ENCODE measurements around the gene NPPA. TPM values are rescaled to one million over a fixed set of nuclear protein-coding genes. Genes with fewer than 3 reads are reported as not detected.

The NPPA gene
- total and polyA plus RNA-seq, 2 donors (not counting 1 experiment from before 2014, with no cell fraction given): not detected

- peaks cover 12% of the 10 kb centered on the region for H3K36me3 ChIP-seq (ENCODE audit: control insufficient read depth, insufficient read depth, low read length)
- H3K9me3 ChIP-seq (ENCODE audit: control insufficient read depth, insufficient read depth, low read depth, low read length): no peaks in the 10 kb centered on the region
- TF ChIP-seq EZH2 (IDR thresholded peaks at IDR 0.05; ENCODE audit: low read length, missing control alignments): no peak
- TF ChIP-seq, protein P1, sequence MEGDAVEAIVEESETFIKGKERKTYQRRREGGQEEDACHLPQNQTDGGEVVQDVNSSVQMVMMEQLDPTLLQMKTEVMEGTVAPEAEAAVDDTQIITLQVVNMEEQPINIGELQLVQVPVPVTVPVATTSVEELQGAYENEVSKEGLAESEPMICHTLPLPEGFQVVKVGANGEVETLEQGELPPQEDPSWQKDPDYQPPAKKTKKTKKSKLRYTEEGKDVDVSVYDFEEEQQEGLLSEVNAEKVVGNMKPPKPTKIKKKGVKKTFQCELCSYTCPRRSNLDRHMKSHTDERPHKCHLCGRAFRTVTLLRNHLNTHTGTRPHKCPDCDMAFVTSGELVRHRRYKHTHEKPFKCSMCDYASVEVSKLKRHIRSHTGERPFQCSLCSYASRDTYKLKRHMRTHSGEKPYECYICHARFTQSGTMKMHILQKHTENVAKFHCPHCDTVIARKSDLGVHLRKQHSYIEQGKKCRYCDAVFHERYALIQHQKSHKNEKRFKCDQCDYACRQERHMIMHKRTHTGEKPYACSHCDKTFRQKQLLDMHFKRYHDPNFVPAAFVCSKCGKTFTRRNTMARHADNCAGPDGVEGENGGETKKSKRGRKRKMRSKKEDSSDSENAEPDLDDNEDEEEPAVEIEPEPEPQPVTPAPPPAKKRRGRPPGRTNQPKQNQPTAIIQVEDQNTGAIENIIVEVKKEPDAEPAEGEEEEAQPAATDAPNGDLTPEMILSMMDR (conservative IDR thresholded peaks at IDR 0.05 in 1 of 2, IDR thresholded peaks at IDR 0.05 in 1 of 2; ENCODE audit: low read depth in 1 of 2, low read length in 2 of 2): no peak
- no peaks in the 10 kb centered on the region for H3K4me1 ChIP-seq (ENCODE audit: control insufficient read depth, extremely low read depth, insufficient read depth, low read length)
- H3K4me3 ChIP-seq (replicated peaks in 1 of 4; ENCODE audit: control extremely low read depth in 1 of 4, insufficient read depth in 1 of 4, low read depth in 3 of 4, low read length in 4 of 4): no peak overlapping the region
- H4K20me1 ChIP-seq (ENCODE audit: control insufficient read depth, extremely low read depth, insufficient read depth, low read length): no peaks in the 10 kb centered on the region
- H3K4me2 ChIP-seq (ENCODE audit: extremely low read depth, insufficient read depth, low read length): no peak overlapping the region
- no peak for DNase-seq (ENCODE audit: low read depth in 2 of 2)
- no peaks in the 10 kb centered on the region for H3K79me2 ChIP-seq (ENCODE audit: control insufficient read depth, insufficient read depth, low read length)
- no peaks in the 10 kb centered on the region for H3K27me3 ChIP-seq (ENCODE audit: control insufficient read depth, insufficient read depth, low read length)
- no peak overlapping the region for H3K9ac ChIP-seq (ENCODE audit: insufficient read depth, low read length)
- no peak overlapping the region for H2AFZ ChIP-seq (ENCODE audit: low read length)
- no peak overlapping the region for H3K27ac ChIP-seq (ENCODE audit: insufficient read depth, low read length)
Observed at GRCh38 chr1:11850156-11850555, 2.6 kb upstream of the NPPA start.

DNA sequence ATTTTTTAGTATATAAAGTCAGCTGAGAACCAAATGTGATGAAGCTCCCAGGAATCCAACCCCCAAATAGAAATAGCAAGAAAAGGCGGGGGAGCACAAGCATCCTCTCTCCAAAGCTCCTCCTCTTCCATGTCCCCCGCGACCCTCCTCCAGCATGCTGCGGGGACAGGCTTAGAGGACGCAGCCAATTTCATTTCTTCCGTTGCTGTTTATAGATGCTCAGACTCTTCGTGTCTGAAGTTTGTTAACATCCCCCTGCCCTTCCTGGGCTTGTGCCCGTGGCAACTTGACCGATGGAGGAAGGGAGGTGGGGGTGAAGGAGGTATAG is 754 bp upstream of the NPPA start:
- H3K4me2 ChIP-seq (ENCODE audit: extremely low read depth, insufficient read depth, low read length): no peak overlapping the region
- H2AFZ ChIP-seq (ENCODE audit: low read length): no peak overlapping the region
- no peak overlapping the region for H3K4me3 ChIP-seq (replicated peaks in 1 of 4; ENCODE audit: control extremely low read depth in 1 of 4, insufficient read depth in 1 of 4, low read depth in 3 of 4, low read length in 4 of 4)
- no peak for TF ChIP-seq EZH2 (IDR thresholded peaks at IDR 0.05; ENCODE audit: low read length, missing control alignments)
- TF ChIP-seq, protein P1 (conservative IDR thresholded peaks at IDR 0.05 in 1 of 2, IDR thresholded peaks at IDR 0.05 in 1 of 2; ENCODE audit: low read depth in 1 of 2, low read length in 2 of 2): no peak
- H3K9me3 ChIP-seq (ENCODE audit: control insufficient read depth, insufficient read depth, low read depth, low read length): no peaks in the 10 kb centered on the region
- H4K20me1 ChIP-seq (ENCODE audit: control insufficient read depth, extremely low read depth, insufficient read depth, low read length): no peaks in the 10 kb centered on the region
- no peak overlapping the region for H3K27ac ChIP-seq (ENCODE audit: insufficient read depth, low read length)
- no peaks in the 10 kb centered on the region for H3K4me1 ChIP-seq (ENCODE audit: control insufficient read depth, extremely low read depth, insufficient read depth, low read length)
- H3K79me2 ChIP-seq (ENCODE audit: control insufficient read depth, insufficient read depth, low read length): no peaks in the 10 kb centered on the region
- H3K27me3 ChIP-seq (ENCODE audit: control insufficient read depth, insufficient read depth, low read length): no peaks in the 10 kb centered on the region
- DNase-seq (ENCODE audit: low read depth in 2 of 2): no peak
- H3K9ac ChIP-seq (ENCODE audit: insufficient read depth, low read length): no peak overlapping the region
- H3K36me3 ChIP-seq (ENCODE audit: control insufficient read depth, insufficient read depth, low read length): peaks cover 12% of the 10 kb centered on the region

GRCh38 chr1:11845641-11846335 is 1.8 kb downstream of the NPPA start:
- no peak overlapping the region for H3K4me2 ChIP-seq (ENCODE audit: extremely low read depth, insufficient read depth, low read length)
- H3K27ac ChIP-seq (ENCODE audit: insufficient read depth, low read length): no peak overlapping the region
- TF ChIP-seq, protein P1 (conservative IDR thresholded peaks at IDR 0.05 in 1 of 2, IDR thresholded peaks at IDR 0.05 in 1 of 2; ENCODE audit: low read depth in 1 of 2, low read length in 2 of 2): no peak
- TF ChIP-seq EZH2 (IDR thresholded peaks at IDR 0.05; ENCODE audit: low read length, missing control alignments): no peak
- no peak overlapping the region for H2AFZ ChIP-seq (ENCODE audit: low read length)
- DNase-seq (ENCODE audit: low read depth in 2 of 2): peak in 1 of 2 donors; percentile 29
- H3K79me2 ChIP-seq (ENCODE audit: control insufficient read depth, insufficient read depth, low read length): no peaks in the 10 kb centered on the region
- no peaks in the 10 kb centered on the region for H3K9me3 ChIP-seq (ENCODE audit: control insufficient read depth, insufficient read depth, low read depth, low read length)
- peaks cover 22% of the 10 kb centered on the region for H3K36me3 ChIP-seq (ENCODE audit: control insufficient read depth, insufficient read depth, low read length)
- no peaks in the 10 kb centered on the region for H3K4me1 ChIP-seq (ENCODE audit: control insufficient read depth, extremely low read depth, insufficient read depth, low read length)
- no peak overlapping the region for H3K9ac ChIP-seq (ENCODE audit: insufficient read depth, low read length)
- no peaks in the 10 kb centered on the region for H3K27me3 ChIP-seq (ENCODE audit: control insufficient read depth, insufficient read depth, low read length)
- no peak overlapping the region for H3K4me3 ChIP-seq (replicated peaks in 1 of 4; ENCODE audit: control extremely low read depth in 1 of 4, insufficient read depth in 1 of 4, low read depth in 3 of 4, low read length in 4 of 4)
- H4K20me1 ChIP-seq (ENCODE audit: control insufficient read depth, extremely low read depth, insufficient read depth, low read length): no peaks in the 10 kb centered on the region

Data from fibroblast of lung (primary cell).